Uterine smooth muscle cell (primary cell): ENCODE measurements around the gene CELA2A. TPM values are rescaled to one million over a fixed set of nuclear protein-coding genes. Genes with fewer than 3 reads are reported as not detected.

Experiments
- total RNA-seq: library from RNA; depleted of rRNA; stranded (reverse); fragments of >200 nt; gene quantifications from 2 replicates; pipeline ENCODE4 v1.2.3, GENCODE V29; 2014

CELA2A gene
- total RNA-seq: not detected in 2 replicates

GRCh38 chr1:15456313-15456954 lies at the start of gene CELA2A:
CELA2A (plus strand) TSS chr1:15456732; CDS start chr1:15456754, 22 bp downstream.

GRCh38 chr1:15409388-15410222 lies 46.9 kb upstream of the CELA2A start, which contains the start of gene EFHD2:
EFHD2 (plus strand) TSS chr1:15409888; CDS start chr1:15409972, 84 bp downstream.

GRCh38 chr1:15475752-15476314 lies 19.3 kb downstream of the CELA2A start, which contains the start of gene CELA2B:
CELA2B (plus strand) TSS chr1:15476104; CDS start chr1:15476126, 22 bp downstream.

Other genes starting within 250 kb of the CELA2A start
- gene FHAD1, start 209.5 kb upstream of the CELA2A start, total RNA-seq: 0.50 and 0.55 TPM in 2 replicates
- 36.0 and 49.6 TPM in 2 replicates for gene EFHD2, start 46.8 kb upstream of the CELA2A start, total RNA-seq
- not detected in 2 replicates for gene CTRC, start 18.3 kb upstream of the CELA2A start, total RNA-seq
- not detected in 2 replicates for gene CELA2B, start 19.4 kb downstream of the CELA2A start, total RNA-seq
- gene CASP9, start 67.5 kb downstream of the CELA2A start, total RNA-seq: 4.2 and 10.5 TPM in 2 replicates
- gene DNAJC16, start 70.1 kb downstream of the CELA2A start, total RNA-seq: 12.0 and 16.0 TPM in 2 replicates
- 1.1 and 1.8 TPM in 2 replicates for gene AGMAT, start 128.3 kb downstream of the CELA2A start, total RNA-seq
- 14.1 and 14.4 TPM in 2 replicates for gene DDI2, start 160.7 kb downstream of the CELA2A start, total RNA-seq
- gene PLEKHM2, start 227.6 kb downstream of the CELA2A start, total RNA-seq: 60.5 and 98.2 TPM in 2 replicates